A549 (cell line): ENCODE measurements around the gene MYO15A. TPM values are rescaled to one million over a fixed set of nuclear protein-coding genes. Genes with fewer than 3 reads are reported as not detected.

ENCODE experiments used
- ATAC-seq, 2 experiments: fragments of 200-7000 bp in 1 of 2; fragments of >200 bp in 1 of 2; cut with Nextera tagmentation in 1 of 2; cut with Tn5 transposase in 1 of 2; 3 replicates each; pipeline versions ENCODE4 v1.8.0 to v1.9.1; 2018 to 2020; ENCODE audit warnings: mild to moderate bottlenecking in 1 of 2, moderate library complexity in 1 of 2
- CTCF ChIA-PET: fragments of 300-600 bp; sonication (Branson Sonifier 250); formaldehyde crosslinking; extraction: SDS; loops from one replicate; lab custom pipeline; 2021; ENCODE audit warnings: antibody characterized with exemption, inconsistent platforms; lab: Yijun Ruan, JAX
- POLR2A ChIA-PET: fragments of 350-600 bp; formaldehyde crosslinking; extraction: SDS; loops from one replicate; lab custom pipeline; 2021; ENCODE audit warnings: antibody characterized with exemption, inconsistent platforms; lab: Yijun Ruan, JAX
- DNase-seq, 2 experiments: peaks; one replicate each; pipeline versions ENCODE4 v3.0.0 to v3.0.0-alpha.2; 2011 to 2016; ENCODE audit warnings: low read depth in 1 of 2, low spot score in 1 of 2
- FAIRE-seq: peaks from 2 replicates; lab custom pipeline; 2011; peaks lifted over from hg19 to GRCh38; lab: Jason Lieb, UNC
- H3K27ac ChIP-seq, 2 experiments: fragments of >200 bp; sonication (Bioruptor Twin); formaldehyde crosslinking; 3 replicates each; pipeline ENCODE4 v1.5.1; 2016 to 2017
- H3K4me1 ChIP-seq: fragments of >200 bp; sonication (Bioruptor Twin); formaldehyde crosslinking; 3 replicates; pipeline ENCODE4 v1.6.1; 2016
- H3K4me2 ChIP-seq: fragments of >200 bp; sonication (Bioruptor Twin); formaldehyde crosslinking; 3 replicates; pipeline ENCODE4 v1.6.1; 2016
- H3K4me3 ChIP-seq: fragments of >200 bp; sonication (Bioruptor Twin); formaldehyde crosslinking; 3 replicates; pipeline ENCODE4 v1.5.1; 2016
- H3K9me3 ChIP-seq: fragments of >200 bp; sonication (Bioruptor Twin); formaldehyde crosslinking; 3 replicates; pipeline ENCODE4 v1.6.1; 2016
- BHLHE40 ChIP-seq: IDR thresholded peaks from 2 replicates; pipeline ENCODE4 v1.6.1; 2012; ENCODE audit warnings: low read depth, low read length, inconsistent platforms
- CEBPB ChIP-seq, 2 experiments: fragments of >200 bp in 1 of 2; sonication (Bioruptor Twin) in 1 of 2; formaldehyde crosslinking in 1 of 2; IDR thresholded peaks; 2 replicates each; pipeline ENCODE4 v1.6.1; 2012 to 2016
- CHD4 ChIP-seq: fragments of 200-600 bp; sonication (generic); IDR thresholded peaks from 2 replicates; pipeline ENCODE4 v1.6.1; 2016; ENCODE audit warnings: antibody characterized with exemption, mild to moderate bottlenecking, borderline replicate concordance
- FOSB ChIP-seq: fragments of 250-450 bp; sonication (Bioruptor Pico); IDR thresholded peaks from 2 replicates; pipeline ENCODE4 v1.5.0; 2020; ENCODE audit warnings: mild to moderate bottlenecking, moderate library complexity
- FOSL2 ChIP-seq, 2 experiments: fragments of 450-650 bp in 1 of 2; fragments of >200 bp in 1 of 2; sonication (Bioruptor Twin) in 1 of 2; formaldehyde crosslinking; IDR thresholded peaks; 2 replicates each; pipeline versions ENCODE4 v1.5.0 to v1.6.1; 2016 to 2020; ENCODE audit warnings: mild to moderate bottlenecking in 1 of 2, moderate library complexity in 1 of 2
- HEYL ChIP-seq: fragments of 250-450 bp; sonication (Bioruptor Pico); IDR thresholded peaks from 2 replicates; pipeline ENCODE4 v1.8.0; 2021; ENCODE audit warnings: mild to moderate bottlenecking, moderate library complexity
- HOXA7 ChIP-seq: fragments of 250-450 bp; sonication (Bioruptor Pico); IDR thresholded peaks from 2 replicates; pipeline ENCODE4 v1.5.0; 2020; ENCODE audit warnings: mild to moderate bottlenecking, moderate library complexity
- HOXB13 ChIP-seq: fragments of 250-450 bp; sonication (Bioruptor Pico); IDR thresholded peaks from 2 replicates; pipeline ENCODE4 v1.5.0; 2020; ENCODE audit warnings: low read depth, mild to moderate bottlenecking, moderate library complexity
- KDM5A ChIP-seq: fragments of 200-600 bp; sonication (generic); IDR thresholded peaks from 2 replicates; pipeline ENCODE4 v1.6.1; 2016; ENCODE audit warnings: antibody characterized with exemption, mild to moderate bottlenecking
- MAZ ChIP-seq: fragments of 150-350 bp; IDR thresholded peaks from 2 replicates; pipeline ENCODE4 v1.6.1; 2014; ENCODE audit warnings: antibody characterized with exemption, low read depth, low read length, borderline replicate concordance
- PHF8 ChIP-seq: fragments of 200-600 bp; sonication (generic); IDR thresholded peaks from 2 replicates; pipeline ENCODE4 v1.6.1; 2016; ENCODE audit warnings: low read depth, mild to moderate bottlenecking, antibody characterized with exemption, moderate library complexity, borderline replicate concordance
- POLR2A ChIP-seq: IDR thresholded peaks from 2 replicates; pipeline ENCODE4 v1.6.1; 2012; ENCODE audit warnings: mild to moderate bottlenecking, low read length
- POLR2AphosphoS2 ChIP-seq: conservative IDR thresholded peaks from 2 replicates; pipeline ENCODE4 v1.6.1; 2012; ENCODE audit warnings: low read length, improper control_type of control experiment, inconsistent platforms
- RAD21 ChIP-seq, 2 experiments: fragments of >200 bp in 1 of 2; sonication (Bioruptor Twin) in 1 of 2; formaldehyde crosslinking in 1 of 2; IDR thresholded peaks in 1 of 2; conservative IDR thresholded peaks in 1 of 2; 2 replicates in 1 of 2; 3 replicates in 1 of 2; pipeline ENCODE4 v1.6.1; 2012 to 2018; ENCODE audit warnings: inconsistent platforms in 1 of 2
- RNF2 ChIP-seq: fragments of 200-600 bp; sonication (generic); IDR thresholded peaks from 2 replicates; pipeline ENCODE4 v1.6.1; 2016; ENCODE audit warnings: low read depth, mild to moderate bottlenecking, antibody characterized with exemption, moderate library complexity, borderline replicate concordance
- SMC3 ChIP-seq: fragments of >200 bp; sonication (Bioruptor Twin); formaldehyde crosslinking; IDR thresholded peaks from 3 replicates; pipeline ENCODE4 v1.6.1; 2018; ENCODE audit warnings: inconsistent platforms
- WGBS: methylation state at CpG from one replicate; pipeline ENCODE4 v1.1.6; 2017; ENCODE audit errors: missing lambda C conversion rate; 5-methylcytosine and 5-hydroxymethylcytosine counted together
- polyA plus RNA-seq, 4 experiments: library from polyadenylated mRNA; depleted of rRNA in 3 of 4; stranded (reverse); fragments of >200 nt; fragmentation: RNase III in 1 of 4; extraction: RNeasy Plus Mini Kit Qiagen cat#74134 plus additional on column Dnase treatment in 1 of 4; gene quantifications; 2 replicates in 3 of 4; 3 replicates in 1 of 4; pipeline ENCODE4 v1.2.3, GENCODE V29; 2011 to 2017
- TF ChIP-seq, protein P1 (sequence below): fragments of >200 bp; sonication (Bioruptor Twin); formaldehyde crosslinking; IDR thresholded peaks from 3 replicates; pipeline ENCODE4 v1.5.1; 2016
- TF ChIP-seq, protein P2 (sequence below): IDR thresholded peaks from 2 replicates; pipeline ENCODE4 v1.6.1; 2012; ENCODE audit warnings: low read depth, borderline replicate concordance

Gene MYO15A
- polyA plus RNA-seq, 2 of the 4 experiments (the other 2 are of a cell fraction) = 0.22 to 0.26 TPM

DNA sequence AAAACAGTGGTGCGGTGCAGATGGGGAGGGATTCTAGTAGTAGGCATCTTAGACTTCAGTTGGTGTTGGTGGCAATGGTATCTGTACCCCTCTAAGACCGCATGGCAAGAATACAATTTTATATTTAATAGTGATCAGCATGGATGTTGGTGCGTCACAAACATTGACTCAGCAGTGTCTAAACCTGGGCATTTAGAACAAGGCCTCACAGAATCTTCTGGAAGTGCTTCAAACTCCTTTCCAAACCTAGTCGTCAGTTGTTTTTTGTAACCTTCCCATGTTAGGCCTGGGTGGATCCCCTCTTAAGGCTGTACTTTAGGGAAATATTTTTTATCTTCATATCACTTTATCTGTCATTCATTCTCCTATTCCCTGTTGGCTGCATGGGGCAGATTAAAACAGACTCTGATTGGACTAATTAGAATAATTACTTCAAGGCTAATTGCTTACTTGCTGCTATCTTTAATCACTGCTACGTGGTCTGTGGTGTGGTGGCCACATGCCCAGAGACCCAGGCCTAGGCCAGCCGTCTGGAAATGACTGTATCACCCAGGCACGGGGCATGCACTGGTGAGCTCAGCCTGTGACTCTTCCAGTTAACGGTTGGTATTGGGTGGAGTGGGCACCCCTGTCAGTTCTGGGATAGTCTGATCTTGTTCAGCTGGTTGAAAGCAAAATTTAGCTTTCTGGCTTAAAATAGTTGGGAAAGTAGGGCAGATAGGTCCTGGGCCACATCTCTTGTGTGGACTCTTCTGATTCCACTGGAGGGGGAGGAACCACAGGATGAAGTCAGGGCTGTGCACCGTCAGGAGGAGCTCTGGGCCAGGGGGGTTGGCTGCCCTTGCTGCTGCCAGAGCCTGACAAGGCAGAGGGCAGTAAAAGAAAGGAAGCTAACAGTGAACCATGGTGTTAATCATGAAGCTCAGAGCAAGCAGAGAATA, 79.5 kb downstream of the MYO15A start:
- Histone ChIP-seq H3K4me1 (peaks cover 59% of the 10 kb centered on the region), H3K27ac (no peak overlapping the region), H3K4me2 (peak overlapping the region; percentile 88), H3K9me3 (no peaks in the 10 kb centered on the region), H3K4me3 (no peak overlapping the region)
- no peak for FAIRE-seq
- no peak for DNase-seq
- ATAC-seq = no peak
- CTCF ChIA-PET = interaction anchor here (0.7 to 8.4 kb wide), 7 partner anchors 8 to 45 kb away, joined by 3 to 32 read pairs (median 4); no protein-coding TSS in a partner anchor
- POLR2A ChIA-PET = interaction anchor here (0.6 to 1.2 kb wide), 2 partner anchors 10 to 62 kb away, joined by 3 read pairs; no protein-coding TSS in a partner anchor
- no peak for TF ChIP-seq RNF2
- TF ChIP-seq CEBPB (IDR thresholded peaks at IDR 0.05) = no peak
- no peak for TF ChIP-seq HEYL (CRISPR knock-in tag)
- TF ChIP-seq POLR2AphosphoS2 = no peak
- TF ChIP-seq RAD21 (conservative IDR thresholded peaks at IDR 0.05 in 1 of 2, IDR thresholded peaks at IDR 0.05 in 1 of 2) = no peak
- no peak for TF ChIP-seq POLR2A
- no peak for TF ChIP-seq CHD4
- TF ChIP-seq HOXB13 = no peak
- TF ChIP-seq, protein P1, sequence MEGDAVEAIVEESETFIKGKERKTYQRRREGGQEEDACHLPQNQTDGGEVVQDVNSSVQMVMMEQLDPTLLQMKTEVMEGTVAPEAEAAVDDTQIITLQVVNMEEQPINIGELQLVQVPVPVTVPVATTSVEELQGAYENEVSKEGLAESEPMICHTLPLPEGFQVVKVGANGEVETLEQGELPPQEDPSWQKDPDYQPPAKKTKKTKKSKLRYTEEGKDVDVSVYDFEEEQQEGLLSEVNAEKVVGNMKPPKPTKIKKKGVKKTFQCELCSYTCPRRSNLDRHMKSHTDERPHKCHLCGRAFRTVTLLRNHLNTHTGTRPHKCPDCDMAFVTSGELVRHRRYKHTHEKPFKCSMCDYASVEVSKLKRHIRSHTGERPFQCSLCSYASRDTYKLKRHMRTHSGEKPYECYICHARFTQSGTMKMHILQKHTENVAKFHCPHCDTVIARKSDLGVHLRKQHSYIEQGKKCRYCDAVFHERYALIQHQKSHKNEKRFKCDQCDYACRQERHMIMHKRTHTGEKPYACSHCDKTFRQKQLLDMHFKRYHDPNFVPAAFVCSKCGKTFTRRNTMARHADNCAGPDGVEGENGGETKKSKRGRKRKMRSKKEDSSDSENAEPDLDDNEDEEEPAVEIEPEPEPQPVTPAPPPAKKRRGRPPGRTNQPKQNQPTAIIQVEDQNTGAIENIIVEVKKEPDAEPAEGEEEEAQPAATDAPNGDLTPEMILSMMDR = no peak
- TF ChIP-seq MAZ = no peak
- TF ChIP-seq FOSL2 (IDR thresholded peaks at IDR 0.05) = no peak
- no peak for TF ChIP-seq FOSL2 (CRISPR knock-in tag; IDR thresholded peaks at IDR 0.05)
- TF ChIP-seq, protein P2, sequence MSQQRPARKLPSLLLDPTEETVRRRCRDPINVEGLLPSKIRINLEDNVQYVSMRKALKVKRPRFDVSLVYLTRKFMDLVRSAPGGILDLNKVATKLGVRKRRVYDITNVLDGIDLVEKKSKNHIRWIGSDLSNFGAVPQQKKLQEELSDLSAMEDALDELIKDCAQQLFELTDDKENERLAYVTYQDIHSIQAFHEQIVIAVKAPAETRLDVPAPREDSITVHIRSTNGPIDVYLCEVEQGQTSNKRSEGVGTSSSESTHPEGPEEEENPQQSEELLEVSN = no peak
- no peak for TF ChIP-seq KDM5A
- TF ChIP-seq PHF8 = no peak
- no peak for TF ChIP-seq SMC3
- no peak for TF ChIP-seq BHLHE40
- 87% methylated on average over 9 of the region's 9 CpGs for WGBS

DNA sequence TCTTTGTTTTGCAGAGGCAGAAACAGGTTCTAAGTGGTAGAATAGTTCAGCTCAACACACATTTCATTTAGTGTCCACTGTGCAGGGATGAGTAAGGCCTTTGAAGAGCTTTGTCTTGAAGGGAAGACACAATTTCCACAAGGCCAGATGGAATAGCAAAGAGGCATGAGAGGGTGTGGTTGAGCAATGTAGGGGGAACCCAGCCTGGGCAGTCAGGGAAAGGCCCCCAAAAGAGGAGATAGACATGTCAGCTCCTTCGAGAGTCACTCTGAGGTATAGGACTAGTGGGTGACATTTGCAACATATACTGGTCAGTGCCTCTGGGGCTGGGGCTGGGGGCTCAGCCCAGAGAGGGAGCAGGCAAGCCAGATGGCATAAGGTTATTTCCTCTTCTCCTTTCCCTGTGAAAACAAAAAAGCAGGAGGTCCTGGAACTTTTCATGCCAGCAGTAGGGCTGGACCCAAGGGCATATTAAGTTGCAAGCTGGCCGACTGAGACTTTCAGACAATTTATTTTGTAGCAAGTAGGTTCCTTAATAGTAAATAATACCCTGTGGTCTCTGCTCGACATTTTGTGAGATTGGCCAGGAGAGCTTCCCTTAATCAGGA, 82.2 kb downstream of the MYO15A start:
- H3K27ac ChIP-seq = no peak overlapping the region
- DNase-seq = no peak
- no peak for TF ChIP-seq RAD21 (conservative IDR thresholded peaks at IDR 0.05 in 1 of 2, IDR thresholded peaks at IDR 0.05 in 1 of 2)
- TF ChIP-seq HOXA7 (CRISPR knock-in tag) = no peak
- no peak for TF ChIP-seq FOSB (CRISPR knock-in tag)
- CTCF ChIA-PET = interaction anchor here (0.7 to 8.4 kb wide), 9 partner anchors 9 to 57 kb away, joined by 3 to 32 read pairs (median 4); partner anchors contain the start of gene ALKBH5
- POLR2A ChIA-PET = interaction anchor here (0.7 kb wide), 1 partner anchor 10 kb away, joined by 9 read pairs; no protein-coding TSS in a partner anchor
- no peaks in the 10 kb centered on the region for H3K9me3 ChIP-seq
- no peak for FAIRE-seq
- no peak; a peak in 1 of 6 replicates for ATAC-seq
- peaks cover 54% of the 10 kb centered on the region for H3K4me1 ChIP-seq
- 0 out of 3 replicates have a peak overlapping the region, but pooled peaks have one; percentile 1 for H3K4me2 ChIP-seq
- WGBS = 80% methylated on average over 3 of the region's 3 CpGs
- H3K4me3 ChIP-seq = no peak overlapping the region
